IMR-90 (cell line): ENCODE measurements around the gene CMTR1. TPM values are rescaled to one million over a fixed set of nuclear protein-coding genes. Genes with fewer than 3 reads are reported as not detected.

Experiments used
- ATAC-seq: fragments of 200-7000 bp; cut with Tn5 transposase; 2 replicates; pipeline ENCODE4 v1.9.1; 2020; ENCODE audit warnings: low read depth, mild to moderate bottlenecking, moderate library complexity
- BruUV-seq: library from RNA; stranded (reverse); fragments of 400-500 nt; replicated peaks from 2 replicates; lab custom pipeline; 2021; lab: Mats Ljungman, UMichigan
- CTCF ChIA-PET: fragments of 300-600 bp; formaldehyde crosslinking; extraction: SDS; loops from one replicate; lab custom pipeline; 2021; ENCODE audit warnings: antibody characterized with exemption; lab: Yijun Ruan, JAX
- POLR2A ChIA-PET: fragments of 300-600 bp; sonication (Branson Sonifier 250); formaldehyde crosslinking; loops from one replicate; lab custom pipeline; 2022; ENCODE audit warnings: antibody characterized with exemption; ENCODE audit not compliant: unreplicated experiment; lab: Charles Lee
- DNase-seq: peaks from one replicate; pipeline ENCODE4 v3.0.0; 2013
- H2AFZ ChIP-seq: replicated peaks from 2 replicates; pipeline ENCODE3; 2013; ENCODE audit warnings: low read length, mild to moderate bottlenecking; ENCODE audit not compliant: poor library complexity
- H2AK5ac ChIP-seq: 2 replicates; pipeline ENCODE4 v1.6.1; 2013; ENCODE audit warnings: low read depth, low read length, inconsistent platforms
- H2AK9ac ChIP-seq: replicated peaks from 2 replicates; pipeline ENCODE3; 2013; ENCODE audit warnings: mild to moderate bottlenecking, low read depth, low read length, moderate library complexity; ENCODE audit not compliant: poor library complexity
- H2BK120ac ChIP-seq: 2 replicates; pipeline ENCODE4 v1.6.1; 2013; ENCODE audit warnings: low read depth, low read length, inconsistent platforms
- H2BK15ac ChIP-seq: 3 replicates; pipeline ENCODE4 v1.6.1; 2013; ENCODE audit warnings: low read depth, low read length, inconsistent platforms
- H2BK20ac ChIP-seq: 2 replicates; pipeline ENCODE4 v1.6.1; 2013; ENCODE audit warnings: low read depth, mild to moderate bottlenecking, inconsistent platforms, low read length, moderate library complexity
- H2BK5ac ChIP-seq: 2 replicates; pipeline ENCODE4 v1.6.1; 2013; ENCODE audit warnings: mild to moderate bottlenecking, low read depth, low read length, inconsistent platforms; ENCODE audit not compliant: poor library complexity, severe bottlenecking
- H3K14ac ChIP-seq: replicated peaks from 2 replicates; pipeline ENCODE4 v1.6.1; 2013; ENCODE audit warnings: low read depth, low read length, inconsistent platforms
- H3K18ac ChIP-seq: 2 replicates; pipeline ENCODE4 v1.6.1; 2013; ENCODE audit warnings: low read depth, low read length, control low read depth
- H3K23ac ChIP-seq: 2 replicates; pipeline ENCODE4 v1.6.1; 2013; ENCODE audit warnings: low read depth, low read length, inconsistent platforms
- H3K27ac ChIP-seq: 2 replicates; pipeline ENCODE4 v1.5.1; 2013; ENCODE audit warnings: mild to moderate bottlenecking, control low read depth, low read length; ENCODE audit not compliant: insufficient read depth
- H3K27me3 ChIP-seq: 2 replicates; pipeline ENCODE4 v1.6.1; 2013; ENCODE audit warnings: low read length; ENCODE audit not compliant: control insufficient read depth, insufficient read depth
- H3K36me3 ChIP-seq: 2 replicates; pipeline ENCODE4 v1.6.1; 2013; ENCODE audit warnings: low read length, mixed read lengths; ENCODE audit not compliant: control insufficient read depth, insufficient read depth
- H3K4ac ChIP-seq: 2 replicates; pipeline ENCODE4 v1.6.1; 2013; ENCODE audit warnings: low read depth, low read length, inconsistent platforms
- H3K4me1 ChIP-seq: 2 replicates; pipeline ENCODE4 v1.6.1; 2013; ENCODE audit warnings: low read length, mixed read lengths; ENCODE audit not compliant: control insufficient read depth, insufficient read depth
- H3K4me2 ChIP-seq: 2 replicates; pipeline ENCODE4 v1.6.1; 2013; ENCODE audit warnings: low read depth, mild to moderate bottlenecking, control low read depth, low read length, moderate library complexity
- H3K4me3 ChIP-seq: 2 replicates; pipeline ENCODE4 v1.5.1; 2013; ENCODE audit warnings: low read depth, mild to moderate bottlenecking, control low read depth, low read length, moderate library complexity; ENCODE audit not compliant: insufficient read depth
- H3K56ac ChIP-seq: 2 replicates; pipeline ENCODE4 v1.6.1; 2013; ENCODE audit warnings: low read length, inconsistent platforms; ENCODE audit not compliant: insufficient read depth; ENCODE audit errors: extremely low read depth
- H3K79me1 ChIP-seq, 2 experiments: 2 replicates each; pipeline ENCODE4 v1.6.1; 2013; ENCODE audit warnings: low read length in 2 of 2, inconsistent platforms in 1 of 2, low read depth in 1 of 2
- H3K9ac ChIP-seq: 2 replicates; pipeline ENCODE4 v1.6.1; 2013; ENCODE audit warnings: low read depth, low read length, control low read depth
- H3K9me1 ChIP-seq: 2 replicates; pipeline ENCODE4 v1.6.1; 2013; ENCODE audit warnings: low read length, inconsistent platforms; ENCODE audit not compliant: insufficient read depth
- H3K9me3 ChIP-seq: 2 replicates; pipeline ENCODE4 v1.6.1; 2013; ENCODE audit warnings: low read length; ENCODE audit not compliant: control insufficient read depth, insufficient read depth
- H4K20me1 ChIP-seq: 2 replicates; pipeline ENCODE4 v1.6.1; 2013; ENCODE audit warnings: low read length, inconsistent platforms; ENCODE audit not compliant: insufficient read depth
- H4K5ac ChIP-seq: 2 replicates; pipeline ENCODE4 v1.6.1; 2013; ENCODE audit warnings: mild to moderate bottlenecking, low read depth, low read length, control low read depth
- H4K8ac ChIP-seq, 2 experiments: 2 replicates each; pipeline ENCODE4 v1.6.1; 2013; ENCODE audit warnings: low read depth in 2 of 2, low read length in 2 of 2, control low read depth in 1 of 2, inconsistent platforms in 1 of 2
- H4K91ac ChIP-seq: 2 replicates; pipeline ENCODE4 v1.6.1; 2013; ENCODE audit warnings: low read depth, low read length, inconsistent platforms; ENCODE audit not compliant: insufficient read depth
- CEBPB ChIP-seq: IDR thresholded peaks from 2 replicates; pipeline ENCODE4 v1.6.1; 2012; ENCODE audit warnings: low read depth, low read length, improper control_type of control experiment
- CHD1 ChIP-seq: IDR thresholded peaks from 2 replicates; pipeline ENCODE4 v1.6.1; 2012; ENCODE audit warnings: low read depth, low read length, improper control_type of control experiment
- FOS ChIP-seq: fragments of 150-350 bp; IDR thresholded peaks from 2 replicates; pipeline ENCODE4 v1.6.1; 2016; ENCODE audit warnings: low read depth, low read length
- SMC3 ChIP-seq: fragments of 150-350 bp; IDR thresholded peaks from 2 replicates; pipeline ENCODE4 v1.6.1; 2016; ENCODE audit warnings: low read depth, mild to moderate bottlenecking, antibody characterized with exemption, low read length, moderate library complexity
- WGBS, 2 experiments: methylation state at CpG; one replicate each; pipeline versions ENCODE4 v1.1.5 to v1.1.7; 2013; ENCODE audit warnings: missing lambda C conversion rate in 2 of 2; ENCODE audit not compliant: insufficient read length in 1 of 2; ENCODE audit errors: extremely low coverage in 2 of 2; 5-methylcytosine and 5-hydroxymethylcytosine counted together
- dilution Hi-C: fragments of 300-500 bp; cut with HindIII; formaldehyde crosslinking; loops from one replicate; pipeline ENCODE4 v1.14.3; 2018; ENCODE audit warnings: low sequenced_read_pairs; ENCODE audit not compliant: unreplicated experiment
- in situ Hi-C: fragments of 300-500 bp; cut with MboI; formaldehyde crosslinking; loops from 3 replicates; pipeline ENCODE4 v1.14.3; 2019; ENCODE audit warnings: low sequenced_read_pairs, inconsistent platforms, mixed read lengths
- intact Hi-C: fragments of 100-400 bp; cut with micrococcal nuclease; formaldehyde crosslinking; loops from 2 replicates; pipeline ENCODE4 v1.10.0; 2022
- polyA plus RNA-seq, 3 experiments: library from polyadenylated mRNA; depleted of rRNA; stranded (reverse); fragments of >200 nt; gene quantifications; 2 replicates each; pipeline ENCODE4 v1.2.3, GENCODE V29; 2012; ENCODE audit warnings: low replicate concordance in 1 of 3
- total RNA-seq: library from RNA; depleted of rRNA; stranded (reverse); fragments of >200 nt; gene quantifications from 2 replicates; pipeline ENCODE4 v1.2.3, GENCODE V29; 2012

CMTR1 gene
- total and polyA plus RNA-seq, 2 of the 4 experiments (the other 2 are of a cell fraction) = 22.6 to 30.1 TPM

DNA sequence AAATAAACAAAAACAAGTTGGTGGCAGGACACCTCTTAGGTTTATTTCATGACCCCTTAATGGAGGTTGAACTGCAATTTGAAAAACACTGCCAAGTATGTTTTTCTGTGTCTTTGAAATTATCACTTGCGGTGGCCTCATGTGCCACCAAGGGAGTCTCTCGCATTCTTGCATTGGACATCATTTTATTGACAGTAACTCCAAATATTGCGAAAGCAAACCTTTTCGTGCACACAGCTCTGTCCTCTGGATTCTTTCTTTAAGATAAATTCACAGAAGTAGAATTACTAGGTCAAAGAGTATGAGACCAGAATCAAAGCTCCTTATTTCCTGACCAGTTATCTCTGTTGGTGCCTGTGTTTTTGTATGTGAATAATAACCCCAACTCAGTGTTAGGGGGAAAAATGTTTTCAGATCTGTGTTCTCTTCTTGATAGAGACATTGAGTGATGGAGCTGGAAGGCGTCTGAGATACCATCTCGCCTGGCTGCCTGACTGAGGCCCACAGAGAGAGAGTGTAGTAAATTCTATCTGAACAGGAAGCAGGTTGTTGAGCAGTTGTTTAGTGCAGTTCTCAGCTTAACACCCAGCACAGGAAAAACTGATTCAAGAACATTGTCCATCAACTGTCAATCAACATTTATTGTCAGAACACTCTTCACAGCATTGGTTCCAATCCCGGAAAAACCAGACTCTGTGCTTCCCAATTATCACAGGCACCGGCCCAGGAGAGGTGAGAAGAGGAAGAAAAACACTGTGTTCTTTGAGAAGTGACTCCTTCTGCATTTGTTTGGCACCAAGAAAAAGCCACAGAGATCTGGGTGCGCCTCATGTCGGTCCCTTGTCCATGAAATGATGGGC, 68.8 kb downstream of the CMTR1 start:
- Histone ChIP-seq H3K23ac (no peak overlapping the region), H2BK120ac (no peak overlapping the region), H4K8ac (no peak overlapping the region), H3K14ac (no peak overlapping the region), H4K91ac (no peak overlapping the region), H2BK15ac (no peak overlapping the region), H4K20me1 (no peaks in the 10 kb centered on the region), H3K27me3 (peaks cover 30% of the 10 kb centered on the region), H3K9ac (no peak overlapping the region), H2AK5ac (no peak overlapping the region), H2BK5ac (no peak overlapping the region), H3K79me1 (peaks cover 7 to 16% of the 10 kb centered on the region in 2 experiments; a peak in 3 of 4 replicates), H4K5ac (no peak overlapping the region), H2AFZ (no peak overlapping the region), H3K4me1 (no peaks in the 10 kb centered on the region), H3K4ac (no peak overlapping the region), H3K27ac (no peak overlapping the region), H2AK9ac (no peak overlapping the region), H3K56ac (no peak overlapping the region), H3K4me2 (no peak overlapping the region), H3K36me3 (no peaks in the 10 kb centered on the region), H3K4me3 (no peak overlapping the region), H2BK20ac (no peak overlapping the region), H3K18ac (no peak overlapping the region), H3K9me3 (no peaks in the 10 kb centered on the region), H3K9me1 (peaks cover 4% of the 10 kb centered on the region; the same call in 1 of the 2 replicates)
- in situ Hi-C loops (no loop called here), intact Hi-C loops (no loop called here), dilution Hi-C loops (no loop called here)
- ATAC-seq = no peak
- ChIA-PET POLR2A (no interaction called here), CTCF (no interaction called here)
- BruUV-seq = no TSS peak
- TF ChIP-seq CEBPB (no peak), SMC3 (no peak), FOS (no peak), CHD1 (no peak)
- no CpG with 5 or more reads among the region's 10 CpGs for WGBS, 2 experiments
- DNase-seq = no peak
